ENCODE measurements around the gene PAM. TPM values are rescaled to one million over a fixed set of nuclear protein-coding genes. Genes with fewer than 3 reads are reported as not detected.

PAM gene
- total and polyA plus RNA-seq, 8 donors = 27.4 to 322 (median 93.9) TPM

GRCh38 chr5:102720969-102721368 lies 34.1 kb upstream of the PAM start:
- no peak overlapping the region for H3K4me3 ChIP-seq
- no peaks in the 10 kb centered on the region for H3K36me3 ChIP-seq
- TF ChIP-seq, protein P1, sequence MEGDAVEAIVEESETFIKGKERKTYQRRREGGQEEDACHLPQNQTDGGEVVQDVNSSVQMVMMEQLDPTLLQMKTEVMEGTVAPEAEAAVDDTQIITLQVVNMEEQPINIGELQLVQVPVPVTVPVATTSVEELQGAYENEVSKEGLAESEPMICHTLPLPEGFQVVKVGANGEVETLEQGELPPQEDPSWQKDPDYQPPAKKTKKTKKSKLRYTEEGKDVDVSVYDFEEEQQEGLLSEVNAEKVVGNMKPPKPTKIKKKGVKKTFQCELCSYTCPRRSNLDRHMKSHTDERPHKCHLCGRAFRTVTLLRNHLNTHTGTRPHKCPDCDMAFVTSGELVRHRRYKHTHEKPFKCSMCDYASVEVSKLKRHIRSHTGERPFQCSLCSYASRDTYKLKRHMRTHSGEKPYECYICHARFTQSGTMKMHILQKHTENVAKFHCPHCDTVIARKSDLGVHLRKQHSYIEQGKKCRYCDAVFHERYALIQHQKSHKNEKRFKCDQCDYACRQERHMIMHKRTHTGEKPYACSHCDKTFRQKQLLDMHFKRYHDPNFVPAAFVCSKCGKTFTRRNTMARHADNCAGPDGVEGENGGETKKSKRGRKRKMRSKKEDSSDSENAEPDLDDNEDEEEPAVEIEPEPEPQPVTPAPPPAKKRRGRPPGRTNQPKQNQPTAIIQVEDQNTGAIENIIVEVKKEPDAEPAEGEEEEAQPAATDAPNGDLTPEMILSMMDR (IDR thresholded peaks at IDR 0.05) = no peak
- TF ChIP-seq POLR2AphosphoS5 (IDR thresholded peaks at IDR 0.05) = no peak
- TF ChIP-seq POLR2A (IDR thresholded peaks at IDR 0.05) = no peak
- no peak for TF ChIP-seq EP300 (IDR thresholded peaks at IDR 0.05)
- H3K27ac ChIP-seq = no peak overlapping the region
- no peak for DNase-seq
- no peaks in the 10 kb centered on the region for H3K4me1 ChIP-seq
- 22 to 49% (median 39%) methylated on average over 1 of the region's 1 CpG for WGBS, 5 donors
- H3K9me3 ChIP-seq = no peaks in the 10 kb centered on the region
- intact Hi-C loops (cut with DNase I; ENCODE audit: low total_unique reads) = no loop called here
- H3K27me3 ChIP-seq = no peaks in the 10 kb centered on the region

DNA sequence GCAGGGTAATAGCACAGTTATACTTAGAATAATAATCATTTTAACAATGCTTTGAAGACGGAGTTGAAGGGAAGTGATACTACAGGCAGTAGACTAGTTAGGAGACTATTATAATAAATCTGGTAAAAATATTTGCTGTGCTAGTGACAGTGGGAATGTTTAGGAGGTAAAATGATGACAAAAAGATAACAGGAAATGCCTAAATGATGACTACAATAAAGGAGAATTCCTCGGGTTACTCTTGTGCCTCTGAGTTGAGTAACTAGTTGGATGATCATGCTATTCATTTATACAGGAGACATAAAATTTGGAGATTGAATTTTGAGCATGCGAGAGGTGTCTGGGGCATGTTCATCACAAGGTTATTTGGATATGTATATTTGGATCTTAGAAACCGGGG lies 32.2 kb upstream of the PAM start:
- Histone ChIP-seq H3K9me3 (no peaks in the 10 kb centered on the region), H3K27ac (no peak overlapping the region), H3K36me3 (no peaks in the 10 kb centered on the region), H3K4me1 (no peaks in the 10 kb centered on the region), H3K27me3 (no peaks in the 10 kb centered on the region), H3K4me3 (no peak overlapping the region)
- WGBS, 5 donors = 78 to 92% (median 86%) methylated on average over 4 of the region's 4 CpGs
- TF ChIP-seq EP300 (IDR thresholded peaks at IDR 0.05) (no peak), POLR2A (IDR thresholded peaks at IDR 0.05) (no peak), POLR2AphosphoS5 (IDR thresholded peaks at IDR 0.05) (no peak)
- TF ChIP-seq, protein P1 (IDR thresholded peaks at IDR 0.05) = no peak
- intact Hi-C loops (cut with DNase I; ENCODE audit: low total_unique reads) = no loop called here
- DNase-seq = no peak

DNA sequence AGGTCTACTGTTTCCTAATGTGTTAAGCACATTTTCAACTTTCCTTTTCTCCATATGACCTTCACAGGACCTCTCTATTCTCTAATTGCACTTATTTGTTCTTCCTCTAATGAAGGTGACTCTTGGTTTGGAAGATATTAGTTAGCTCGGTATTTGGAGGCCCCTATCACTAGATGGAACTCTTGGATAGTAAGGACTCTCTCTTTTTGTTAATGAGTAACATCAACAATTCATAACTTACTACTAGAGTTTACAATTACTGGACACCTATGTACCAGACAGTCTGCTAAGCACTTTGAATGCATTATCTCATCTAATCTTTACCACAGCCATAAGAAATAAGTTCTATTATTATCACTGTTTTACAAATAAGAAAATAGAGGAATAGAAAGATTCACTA lies 23.4 kb upstream of the PAM start:
- TF ChIP-seq, protein P1 (IDR thresholded peaks at IDR 0.05) = no peak
- no peak for TF ChIP-seq POLR2AphosphoS5 (IDR thresholded peaks at IDR 0.05)
- TF ChIP-seq POLR2A (IDR thresholded peaks at IDR 0.05) = no peak
- intact Hi-C loops (cut with DNase I; ENCODE audit: low total_unique reads) = no loop called here
- Histone ChIP-seq H3K4me3 (no peak overlapping the region), H3K27ac (no peak overlapping the region), H3K4me1 (no peaks in the 10 kb centered on the region), H3K36me3 (no peaks in the 10 kb centered on the region), H3K27me3 (no peaks in the 10 kb centered on the region), H3K9me3 (no peaks in the 10 kb centered on the region)
- no peak for DNase-seq
- WGBS, 5 donors = 45 to 74% (median 59%) methylated on average over 1 of the region's 1 CpG

GRCh38 chr5:102733534-102733933 lies 21.6 kb upstream of the PAM start:
- intact Hi-C loops (cut with DNase I; ENCODE audit: low total_unique reads) = no loop called here
- H3K27ac ChIP-seq = no peak overlapping the region
- no peak for DNase-seq
- H3K9me3 ChIP-seq = no peaks in the 10 kb centered on the region
- 43 to 61% (median 60%) methylated on average over 5 of the region's 5 CpGs for WGBS, 5 donors
- H3K4me3 ChIP-seq = no peak overlapping the region
- no peaks in the 10 kb centered on the region for H3K4me1 ChIP-seq
- TF ChIP-seq POLR2AphosphoS5 (IDR thresholded peaks at IDR 0.05) = no peak
- no peak for TF ChIP-seq POLR2A (IDR thresholded peaks at IDR 0.05)
- no peak for TF ChIP-seq EP300 (IDR thresholded peaks at IDR 0.05)
- TF ChIP-seq, protein P1 (IDR thresholded peaks at IDR 0.05) = no peak
- H3K27me3 ChIP-seq = no peaks in the 10 kb centered on the region
- no peaks in the 10 kb centered on the region for H3K36me3 ChIP-seq
